Heart left ventricle (tissue), 16 donors: Measurements from ENCODE around the gene RRAS2. TPM values are rescaled to one million over a fixed set of nuclear protein-coding genes. Genes with fewer than 3 reads are reported as not detected.

Source experiments
- ATAC-seq, 4 donors: fragments of 200-7000 bp; cut with Tn5 transposase; one replicate each; pipeline ENCODE4 v1.9.1; 2020 to 2022; ENCODE audit warnings: moderate library complexity in 4 of 4, mild to moderate bottlenecking in 3 of 4, moderate number of reproducible peaks in 1 of 4
- DNase-seq, 5 donors: peaks; one replicate each; pipeline ENCODE4 v3.0.0-alpha.2; 2020
- H3K27ac ChIP-seq, 12 donors: fragments of 200-600 bp; sonication (generic) in 4 of 12; one replicate each; pipeline versions ENCODE4 v1.5.0 to v1.8.0; 2016 to 2022; ENCODE audit warnings: mild to moderate bottlenecking in 2 of 12
- H3K27me3 ChIP-seq, 9 donors: fragments of 200-600 bp; sonication (generic) in 2 of 9; one replicate each; pipeline versions ENCODE4 v1.5.1 to v1.8.0; 2016 to 2022; ENCODE audit warnings: mild to moderate bottlenecking in 3 of 9
- H3K36me3 ChIP-seq, 9 donors: fragments of 200-600 bp; sonication (generic) in 2 of 9; one replicate each; pipeline versions ENCODE4 v1.5.0 to v1.8.0; 2018 to 2022; ENCODE audit warnings: mild to moderate bottlenecking in 2 of 9
- H3K4me1 ChIP-seq, 12 donors: fragments of 200-600 bp; sonication (generic) in 4 of 12; one replicate each; pipeline versions ENCODE4 v1.5.0 to v1.8.0; 2016 to 2022; ENCODE audit warnings: mild to moderate bottlenecking in 3 of 12
- H3K4me3 ChIP-seq, 12 donors: fragments of 200-600 bp; sonication (generic) in 4 of 12; one replicate each; pipeline versions ENCODE4 v1.5.0 to v1.8.0; 2017 to 2022; ENCODE audit warnings: mild to moderate bottlenecking in 9 of 12, moderate library complexity in 4 of 12
- H3K9me3 ChIP-seq, 12 donors: fragments of 200-600 bp; sonication (generic) in 4 of 12; one replicate each; pipeline versions ENCODE4 v1.5.0 to v1.8.0; 2016 to 2022; ENCODE audit warnings: mild to moderate bottlenecking in 1 of 12
- POLR2A ChIP-seq, 2 donors: fragments of 450-650 bp; IDR thresholded peaks; one replicate each; pipeline ENCODE4 v1.6.1; 2017; ENCODE audit warnings: antibody characterized with exemption in 2 of 2, mild to moderate bottlenecking in 2 of 2, moderate library complexity in 2 of 2
- WGBS, 4 donors: extraction: QIAGEN DNeasy Blood & Tissue Kit in 2 of 4; methylation state at CpG; one replicate each; pipeline versions ENCODE4 v1.1.5 to v1.1.7; 2013 to 2018; 5-methylcytosine and 5-hydroxymethylcytosine counted together
- intact Hi-C, 10 donors: fragments of 100-400 bp; cut with DNase I; formaldehyde crosslinking; loops; one replicate each; pipeline versions ENCODE4 v1.11.1 to v1.14.2; 2022
- polyA plus RNA-seq, 2 donors: library from polyadenylated mRNA; stranded (reverse); fragments of 200-250 nt; gene quantifications; one replicate each; pipeline ENCODE4 v1.2.3, GENCODE V29; 2013
- total RNA-seq, 9 donors: library from RNA; depleted of rRNA in 2 of 9; stranded (reverse); fragments of >200 nt in 2 of 9; fragmentation: NEBNext Ultra II Directional in 3 of 9; extraction: Animal tissue kit (Norgen Biotek cat#: 25700) in 3 of 9; gene quantifications; one replicate each; pipeline versions ENCODE4 v1.1.0 to v1.2.4, GENCODE V29; 2016 to 2023
- TF ChIP-seq, protein P1 (sequence below), 12 donors: fragments of 200-600 bp; sonication (generic) in 4 of 12; IDR thresholded peaks; one replicate each; pipeline versions ENCODE4 v1.5.0 to v1.8.0; 2018 to 2022; ENCODE audit warnings: antibody characterized with exemption in 12 of 12, mild to moderate bottlenecking in 5 of 12
- donor health status: ischemic (EF 13 %, LVEDD 7.1; RV severe dilation, severe dysfunction).
- donor health status: healthy with polysubstance abuse.
- donor health status: DM: no; HTN: yes; CAD: no.
- donor health status: DM: no; HTN: no; CAD: no.
- donor health status: ischemic (EF 25% LVEDD 6.9; RV normal size, moderate dysfunction).
- donor health status: ischemic (EF 25% LVEDD 5.7; RV mildly dilated, moderate dysfunction).
- donor health status: healthy.
- donor health status: DM: yes; HTN: yes; CAD: no.
- donor health status: ischemic (EF 35%, LVEDD 5.7; RV mildly dilated, moderate dysfunction).
- donor health status: nonischemic (EF 11% LVEDD 7.7; RV severe dilation, severe dysfunction).
- donor health status: DM: yes; HTN: yes; CAD: no.
- donor health status: PGD.
- donor health status: ischemic (EF 29% LVEDD 5.4; RV normal size, mild dysfunction).
- donor health status: nonischemic (EF 23%, LVEDD 6.1; RV moderate dilation, normal function).

RRAS2 gene
- total and polyA plus RNA-seq, 11 donors: 25.1 to 111 (median 52.4) TPM

DNA sequence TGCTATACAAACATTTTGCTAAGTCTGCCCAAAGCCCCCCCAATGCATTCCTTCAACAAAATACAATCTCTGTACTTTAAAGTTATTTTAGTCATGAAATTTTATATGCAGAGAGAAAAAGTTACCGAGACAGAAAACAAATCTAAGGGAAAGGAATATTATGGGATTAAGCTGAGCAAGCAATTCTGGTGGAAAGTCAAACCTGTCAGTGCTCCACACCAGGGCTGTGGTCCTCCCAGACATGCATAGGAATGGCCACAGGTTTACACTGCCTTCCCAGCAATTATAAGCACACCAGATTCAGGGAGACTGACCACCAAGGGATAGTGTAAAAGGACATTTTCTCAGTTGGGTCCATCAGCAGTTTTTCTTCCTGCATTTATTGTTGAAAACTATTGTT lies 92.4 kb downstream of the RRAS2 start:
- TF ChIP-seq POLR2A (IDR thresholded peaks at IDR 0.05): no peak
- TF ChIP-seq, protein P1, sequence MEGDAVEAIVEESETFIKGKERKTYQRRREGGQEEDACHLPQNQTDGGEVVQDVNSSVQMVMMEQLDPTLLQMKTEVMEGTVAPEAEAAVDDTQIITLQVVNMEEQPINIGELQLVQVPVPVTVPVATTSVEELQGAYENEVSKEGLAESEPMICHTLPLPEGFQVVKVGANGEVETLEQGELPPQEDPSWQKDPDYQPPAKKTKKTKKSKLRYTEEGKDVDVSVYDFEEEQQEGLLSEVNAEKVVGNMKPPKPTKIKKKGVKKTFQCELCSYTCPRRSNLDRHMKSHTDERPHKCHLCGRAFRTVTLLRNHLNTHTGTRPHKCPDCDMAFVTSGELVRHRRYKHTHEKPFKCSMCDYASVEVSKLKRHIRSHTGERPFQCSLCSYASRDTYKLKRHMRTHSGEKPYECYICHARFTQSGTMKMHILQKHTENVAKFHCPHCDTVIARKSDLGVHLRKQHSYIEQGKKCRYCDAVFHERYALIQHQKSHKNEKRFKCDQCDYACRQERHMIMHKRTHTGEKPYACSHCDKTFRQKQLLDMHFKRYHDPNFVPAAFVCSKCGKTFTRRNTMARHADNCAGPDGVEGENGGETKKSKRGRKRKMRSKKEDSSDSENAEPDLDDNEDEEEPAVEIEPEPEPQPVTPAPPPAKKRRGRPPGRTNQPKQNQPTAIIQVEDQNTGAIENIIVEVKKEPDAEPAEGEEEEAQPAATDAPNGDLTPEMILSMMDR (IDR thresholded peaks at IDR 0.05): no peak
- H3K36me3 ChIP-seq: peaks cover 0 to 19% (median 7%) of the 10 kb centered on the region in 9 donors
- no peak overlapping the region for H3K4me3 ChIP-seq
- ATAC-seq (no peak), DNase-seq (no peak)
- H3K4me1 ChIP-seq: peaks cover 0 to 12% (median 0%) of the 10 kb centered on the region in 12 donors
- no peaks in the 10 kb centered on the region for H3K27me3 ChIP-seq
- no peaks in the 10 kb centered on the region for H3K9me3 ChIP-seq
- no peak overlapping the region for H3K27ac ChIP-seq
- 84 to 95% (median 86%) methylated on average over 1 of the region's 1 CpG for WGBS, 4 donors
- intact Hi-C loops: no loop called here

DNA sequence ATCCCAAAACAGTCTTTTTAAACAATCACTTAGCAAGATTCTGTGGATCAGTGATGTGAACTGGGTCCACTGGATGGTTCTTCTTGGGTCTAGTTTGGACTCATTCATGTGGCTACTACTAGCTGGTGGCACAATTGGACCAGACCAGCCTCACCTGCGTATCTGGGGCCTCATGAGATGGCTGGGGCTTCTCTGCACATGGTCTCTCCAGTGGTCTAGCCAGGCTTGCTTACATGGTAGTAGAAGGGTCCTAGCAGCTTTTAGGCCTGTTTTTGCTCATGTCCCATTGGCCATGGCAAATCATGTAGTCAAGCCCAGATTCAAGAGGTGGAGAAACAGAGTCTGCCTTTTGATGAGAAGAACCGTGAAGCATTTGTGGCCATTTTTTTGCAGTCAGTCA lies 94.0 kb downstream of the RRAS2 start:
- Histone ChIP-seq H3K4me1 (no peaks in the 10 kb centered on the region), H3K4me3 (no peak overlapping the region), H3K9me3 (no peaks in the 10 kb centered on the region), H3K27me3 (no peaks in the 10 kb centered on the region), H3K36me3 (peaks cover 0 to 19% (median 7%) of the 10 kb centered on the region in 9 donors), H3K27ac (no peak overlapping the region)
- ATAC-seq (no peak), DNase-seq (no peak)
- intact Hi-C loops: no loop called here
- WGBS, 4 donors: 92 to 100% (median 95%) methylated on average over 2 of the region's 2 CpGs
- TF ChIP-seq, protein P1 (IDR thresholded peaks at IDR 0.05): no peak
- TF ChIP-seq POLR2A (IDR thresholded peaks at IDR 0.05): no peak

DNA sequence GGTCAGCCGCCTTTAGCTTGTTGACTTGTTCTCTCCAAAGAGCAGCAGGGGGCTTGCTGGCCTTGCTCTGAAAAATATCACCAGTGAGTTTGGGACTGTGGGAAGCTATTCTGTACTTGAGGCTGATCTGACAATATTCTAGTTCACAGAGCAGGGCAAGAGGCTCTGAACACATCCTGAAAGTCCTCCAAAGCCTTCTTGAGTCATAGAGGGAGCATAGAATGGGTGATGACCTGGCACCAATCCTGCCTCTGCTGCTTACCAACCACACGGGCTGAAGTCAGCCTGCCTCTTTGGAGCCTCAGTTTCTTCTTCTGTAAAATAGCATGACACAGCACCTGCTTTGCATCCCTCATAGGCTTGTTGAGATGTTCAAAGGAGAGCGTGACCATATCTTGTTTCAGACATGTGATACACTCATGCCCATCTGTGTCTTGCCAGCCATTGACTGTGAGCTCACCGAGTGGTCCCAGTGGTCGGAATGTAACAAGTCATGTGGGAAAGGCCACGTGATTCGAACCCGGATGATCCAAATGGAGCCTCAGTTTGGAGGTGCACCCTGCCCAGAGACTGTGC lies 96.6 kb downstream of the RRAS2 start:
- DNase-seq (no peak), ATAC-seq (no peak)
- Histone ChIP-seq H3K36me3 (peaks cover 0 to 22% (median 7%) of the 10 kb centered on the region in 9 donors), H3K27me3 (no peaks in the 10 kb centered on the region), H3K4me1 (no peaks in the 10 kb centered on the region), H3K4me3 (no peak overlapping the region), H3K27ac (no peak overlapping the region), H3K9me3 (no peaks in the 10 kb centered on the region)
- WGBS, 4 donors: 89 to 93% (median 90%) methylated on average over 8 of the region's 8 CpGs
- TF ChIP-seq, protein P1 (IDR thresholded peaks at IDR 0.05): no peak
- TF ChIP-seq POLR2A (IDR thresholded peaks at IDR 0.05): no peak
- intact Hi-C loops: no loop called here

DNA sequence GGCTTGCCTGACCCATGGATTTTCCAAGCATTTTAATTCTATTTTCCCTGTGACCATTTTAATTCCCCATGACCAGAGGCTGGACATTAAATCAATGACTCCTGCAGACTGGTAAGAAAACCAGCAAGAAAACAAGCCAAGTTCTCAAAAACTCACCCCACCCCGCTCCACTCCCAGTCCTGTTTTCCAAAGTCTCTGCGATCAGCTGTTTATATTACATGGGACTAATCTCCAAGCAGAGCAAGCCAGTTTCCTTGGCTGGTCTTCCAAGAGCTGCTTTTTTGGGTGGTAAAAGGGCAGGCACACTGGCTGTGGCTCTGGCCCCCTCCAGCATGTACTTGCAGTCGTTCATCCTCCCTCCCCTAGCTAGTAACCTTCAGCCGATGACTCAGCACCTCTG lies 97.9 kb downstream of the RRAS2 start:
- DNase-seq: no peak
- H3K4me3 ChIP-seq: no peak overlapping the region
- no peaks in the 10 kb centered on the region for H3K27me3 ChIP-seq
- no peaks in the 10 kb centered on the region for H3K4me1 ChIP-seq
- peaks cover 0 to 22% (median 7%) of the 10 kb centered on the region in 9 donors for H3K36me3 ChIP-seq
- TF ChIP-seq POLR2A (IDR thresholded peaks at IDR 0.05): no peak
- TF ChIP-seq, protein P1 (IDR thresholded peaks at IDR 0.05): no peak
- ATAC-seq: peak in 1 of 4 donors; percentile 25
- no peaks in the 10 kb centered on the region for H3K9me3 ChIP-seq
- intact Hi-C loops: no loop called here
- H3K27ac ChIP-seq: no peak overlapping the region
- WGBS, 4 donors: 79 to 84% (median 82%) methylated on average over 4 of the region's 4 CpGs
